IPS-18c (cell line): Measurements from ENCODE around the gene OXLD1.
A peak's percentile ranks its signal among the peaks of the same experiment; 100 is the strongest.
"Not testable (repeated sequence)": the region's sequence is repeated elsewhere in the genome, so short reads cannot be mapped to it uniquely, and the experiment has no call there.

Experiments used
- H3K4me3 ChIP-seq: 2 replicates; pipeline ENCODE4 v1.7.0; 2013; ENCODE audit warnings: low read depth, mild to moderate bottlenecking, low read length, moderate library complexity; ENCODE audit not compliant: insufficient read depth
- H3K9me3 ChIP-seq: one replicate; pipeline ENCODE4 v1.6.1; 2013; ENCODE audit warnings: mild to moderate bottlenecking, low read length, moderate library complexity; ENCODE audit not compliant: control insufficient read depth, insufficient read depth

The OXLD1 gene

GRCh38 chr17:81687770-81688541 is 21.6 kb upstream of the OXLD1 start:
- no peak overlapping the region for H3K4me3 ChIP-seq
- H3K9me3 ChIP-seq = peaks cover 2% of the 10 kb centered on the region

- no peak overlapping the region for H3K4me3 ChIP-seq
- peaks cover 2% of the 10 kb centered on the region for H3K9me3 ChIP-seq
Measured at GRCh38 chr17:81686614-81687013, 20.2 kb upstream of the OXLD1 start.

GRCh38 chr17:81685108-81685507 is 18.7 kb upstream of the OXLD1 start:
- Histone ChIP-seq H3K9me3 (peaks cover 2% of the 10 kb centered on the region), H3K4me3 (0 out of 2 replicates have a peak overlapping the region, but pooled peaks have one; percentile 92)

GRCh38 chr17:81684442-81684911 is 18.1 kb upstream of the OXLD1 start:
- H3K4me3 ChIP-seq = peak overlapping the region; percentile 92
- peaks cover 2% of the 10 kb centered on the region for H3K9me3 ChIP-seq

- Histone ChIP-seq H3K9me3 (peaks cover 2% of the 10 kb centered on the region), H3K4me3 (peak within 1 kb of the TSS; percentile 98)
Measured at GRCh38 chr17:81683584-81684441, 17.4 kb upstream of the OXLD1 start, which contains the start of the genes ARL16 and HGS. TSS of gene ARL16 (minus strand) at chr17:81683797. CDS start at chr17:81683753, 44 bp downstream. TSS of gene HGS (plus strand) at chr17:81684011. CDS start at chr17:81684067, 56 bp downstream.

GRCh38 chr17:81683208-81683583 is 16.8 kb upstream of the OXLD1 start:
- Histone ChIP-seq H3K4me3 (peak overlapping the region; percentile 98), H3K9me3 (peaks cover 2% of the 10 kb centered on the region)

- peak overlapping the region; percentile 98 for H3K4me3 ChIP-seq
Measured at GRCh38 chr17:81682565-81683207, 16.3 kb upstream of the OXLD1 start.

GRCh38 chr17:81681672-81682071 is 15.3 kb upstream of the OXLD1 start:
- H3K4me3 ChIP-seq = no peak overlapping the region
- peaks cover 2% of the 10 kb centered on the region for H3K9me3 ChIP-seq

More at GRCh38 chr17:81682565-81683207, 16.3 kb upstream of the OXLD1 start:
- H3K9me3 ChIP-seq = peaks cover 2% of the 10 kb centered on the region

GRCh38 chr17:81680150-81680549 is 13.7 kb upstream of the OXLD1 start:
- Histone ChIP-seq H3K4me3 (no peak overlapping the region), H3K9me3 (peaks cover 2% of the 10 kb centered on the region)

- no peaks in the 10 kb centered on the region for H3K9me3 ChIP-seq
- no peak overlapping the region for H3K4me3 ChIP-seq
Measured at GRCh38 chr17:81676906-81677305, 10.5 kb upstream of the OXLD1 start.

- not testable (repeated sequence) for H3K9me3 ChIP-seq, H3K4me3 ChIP-seq
Measured at GRCh38 chr17:81675515-81676221, 9.3 kb upstream of the OXLD1 start.

GRCh38 chr17:81673561-81674258 is 7.3 kb upstream of the OXLD1 start:
- Histone ChIP-seq H3K4me3 (no peak overlapping the region), H3K9me3 (no peaks in the 10 kb centered on the region)

GRCh38 chr17:81672954-81673353 is 6.5 kb upstream of the OXLD1 start:
- Histone ChIP-seq H3K9me3 (no peaks in the 10 kb centered on the region), H3K4me3 (no peak overlapping the region)

GRCh38 chr17:81672504-81672903 is 6.1 kb upstream of the OXLD1 start:
- Histone ChIP-seq H3K9me3 (no peaks in the 10 kb centered on the region), H3K4me3 (no peak overlapping the region)

GRCh38 chr17:81667754-81668153 is 1.3 kb upstream of the OXLD1 start:
- Histone ChIP-seq H3K9me3 (peaks cover 3% of the 10 kb centered on the region), H3K4me3 (no peak overlapping the region; the same call in 1 of the 2 replicates)

- H3K4me3 ChIP-seq = peak overlapping the region; percentile 91
- H3K9me3 ChIP-seq = peaks cover 5% of the 10 kb centered on the region
Measured at GRCh38 chr17:81666092-81666341, 388 bp downstream of the OXLD1 start.
